ENCODE results near the gene GFAP. TPM values are rescaled to one million over a fixed set of nuclear protein-coding genes. Genes with fewer than 3 reads are reported as not detected.
A peak's percentile ranks its signal among the peaks of the same experiment; 100 is the strongest.

GFAP gene
- polyA plus RNA-seq, 1 donor = 0.38 TPM

DNA sequence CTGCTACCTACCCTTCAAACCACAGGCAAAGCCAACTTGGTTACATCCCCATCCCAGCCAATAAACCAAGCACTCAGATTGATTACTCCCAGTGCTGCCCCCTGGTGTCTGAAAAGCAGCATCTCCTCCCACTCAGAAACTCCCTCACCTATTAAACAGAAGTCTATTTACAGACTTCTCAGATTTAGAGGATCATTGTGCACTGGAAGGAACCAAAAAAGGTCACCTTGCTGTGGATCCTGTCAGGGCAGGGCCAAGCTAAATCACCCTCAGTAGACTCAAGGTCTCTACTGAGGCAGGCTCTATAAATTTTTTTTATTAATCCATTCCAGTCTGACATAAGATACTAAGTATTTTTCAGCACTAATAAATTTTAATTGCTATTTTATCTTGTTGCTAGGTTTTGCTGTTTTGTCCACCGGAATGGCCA lies 50.1 kb downstream of the GFAP start:
- DNase-seq (ENCODE audit: low read depth) = peak; percentile 38

GRCh38 chr17:44864831-44865230 lies 50.5 kb downstream of the GFAP start:
- DNase-seq (ENCODE audit: low read depth) = no peak

DNA sequence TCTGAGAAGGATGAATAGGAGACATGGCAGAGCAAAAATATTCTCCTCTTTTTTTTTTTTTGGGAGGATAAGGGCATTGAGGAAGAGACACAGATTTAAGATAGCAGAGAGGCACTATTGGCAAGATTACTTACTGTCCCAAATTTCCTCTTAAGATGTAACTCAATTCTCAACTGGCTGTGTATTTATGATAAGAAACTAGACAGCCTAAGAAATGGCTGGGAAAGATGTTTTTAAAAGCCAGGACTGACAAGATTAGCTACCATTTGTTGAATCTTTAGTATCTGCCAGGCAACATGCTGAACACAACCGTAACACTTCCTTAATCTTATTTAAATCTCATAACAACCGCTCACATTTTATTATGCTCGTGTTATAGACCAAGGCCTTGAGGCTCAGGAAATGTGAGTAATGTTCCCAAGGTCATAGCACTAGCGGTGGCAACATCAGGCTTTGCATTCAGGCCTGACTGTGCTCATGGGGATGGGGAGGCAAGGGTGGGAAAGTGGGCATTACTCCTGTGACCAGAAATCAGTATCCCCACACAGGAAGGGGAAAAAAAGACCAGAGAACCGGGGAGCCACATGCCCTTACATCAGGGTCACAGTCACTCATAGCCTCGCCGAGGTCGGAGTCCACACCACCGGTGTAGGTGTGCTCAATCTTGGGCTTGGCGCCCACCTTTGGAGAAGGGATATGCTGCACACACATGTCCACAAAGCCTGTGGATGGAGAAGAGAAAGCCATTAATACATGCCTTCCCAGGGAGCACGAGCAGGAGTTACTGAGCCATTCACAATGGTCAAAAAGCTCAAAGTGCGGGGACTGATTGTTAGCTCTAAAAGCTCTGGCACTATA lies 52.0 kb downstream of the GFAP start:
- DNase-seq (ENCODE audit: low read depth) = no peak

GRCh38 chr17:44862278-44862914 lies 52.9 kb downstream of the GFAP start:
- DNase-seq (ENCODE audit: low read depth) = no peak

DNA sequence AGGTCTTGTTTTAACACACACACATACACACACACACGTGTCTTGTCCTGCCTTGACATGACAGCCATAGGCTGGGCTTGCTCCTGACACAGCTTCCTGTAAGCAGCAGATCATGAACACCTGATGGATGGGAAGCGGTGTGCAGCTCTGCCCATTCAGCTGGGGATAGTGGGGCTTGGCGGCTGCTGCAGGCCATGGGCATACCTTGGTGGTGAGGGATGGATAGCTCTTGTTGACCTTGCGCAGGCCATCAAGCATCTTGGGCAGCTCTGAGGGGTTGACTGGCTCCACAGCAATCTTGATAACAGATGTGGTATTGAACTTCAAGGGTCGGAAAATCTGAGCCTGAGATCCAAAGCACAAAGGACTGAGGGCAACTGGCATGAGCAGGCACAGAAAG lies 55.6 kb downstream of the GFAP start:
- no peak for DNase-seq (ENCODE audit: low read depth)

- DNase-seq (ENCODE audit: low read depth) = no peak
These were observed 61.1 kb downstream of the GFAP start for GRCh38 chr17:44854192-44854591.

Other genes starting within 250 kb of the GFAP start
- 28.2 TPM for gene CCDC43, start 225.7 kb downstream of the GFAP start, polyA plus RNA-seq (ENCODE audit: insufficient read length)
- gene DBF4B, start 206.8 kb downstream of the GFAP start, polyA plus RNA-seq (ENCODE audit: insufficient read length) = 8.2 TPM
- 1.8 TPM for gene ADAM11, start 156.5 kb downstream of the GFAP start, polyA plus RNA-seq (ENCODE audit: insufficient read length)
- gene GJC1, start 85.2 kb downstream of the GFAP start, polyA plus RNA-seq (ENCODE audit: insufficient read length) = 19.8 TPM
- 4.2 TPM for gene HIGD1B, start 67.6 kb downstream of the GFAP start, polyA plus RNA-seq (ENCODE audit: insufficient read length)
- gene EFTUD2, start 16.1 kb downstream of the GFAP start, polyA plus RNA-seq (ENCODE audit: insufficient read length) = 55.3 TPM
- gene KIF18B, start 32.3 kb upstream of the GFAP start, polyA plus RNA-seq (ENCODE audit: insufficient read length) = 7.7 TPM
- 1.9 TPM for gene C1QL1, start 52.8 kb upstream of the GFAP start, polyA plus RNA-seq (ENCODE audit: insufficient read length)
- 28.6 TPM for gene DCAKD, start 136.1 kb upstream of the GFAP start, polyA plus RNA-seq (ENCODE audit: insufficient read length)
- gene NMT1, start 145.8 kb upstream of the GFAP start, polyA plus RNA-seq (ENCODE audit: insufficient read length) = 37.3 TPM
- gene PLCD3, start 217.0 kb upstream of the GFAP start, polyA plus RNA-seq (ENCODE audit: insufficient read length) = 33.6 TPM
- gene ACBD4, start 220.2 kb upstream of the GFAP start, polyA plus RNA-seq (ENCODE audit: insufficient read length) = 4.9 TPM
- 22.1 TPM for gene HEXIM1, start 233.0 kb upstream of the GFAP start, polyA plus RNA-seq (ENCODE audit: insufficient read length)
- gene HEXIM2, start 246.4 kb upstream of the GFAP start, polyA plus RNA-seq (ENCODE audit: insufficient read length) = 6.7 TPM